ENCODE results near the gene PRKAR2B.

GRCh38 chr7:107113866-107114265, 69.4 kb downstream of the PRKAR2B start:
- TF ChIP-seq CTCF (IDR thresholded peaks at IDR 0.05) (no peak), POLR2A (IDR thresholded peaks at IDR 0.05) (no peak)

All from Peyer's patch (tissue), 4 donors.